RWPE2 (cell line): Measurements from ENCODE around the gene SPAST.

Experiments
- ATAC-seq: fragments of 200-7000 bp; cut with Tn5 transposase; 3 replicates; pipeline ENCODE4 v1.9.1; 2021; ENCODE audit warnings: low read depth
- DNase-seq: peaks from one replicate; pipeline ENCODE4 v3.0.0-alpha.2; 2020; ENCODE audit warnings: low spot score
- H3K27ac ChIP-seq: fragments of 450-650 bp; 2 replicates; pipeline ENCODE4 v1.5.1; 2017; ENCODE audit warnings: mild to moderate bottlenecking; ENCODE audit not compliant: poor library complexity, severe bottlenecking
- H3K27me3 ChIP-seq: fragments of 250-450 bp; sonication (Bioruptor Pico); 2 replicates; pipeline ENCODE4 v1.5.1; 2021; ENCODE audit warnings: mild to moderate bottlenecking, moderate library complexity; ENCODE audit not compliant: insufficient read depth, poor library complexity, severe bottlenecking
- H3K36me3 ChIP-seq: fragments of 250-450 bp; sonication (Bioruptor Pico); 2 replicates; pipeline ENCODE4 v1.5.1; 2020; ENCODE audit warnings: low read depth, mild to moderate bottlenecking, moderate library complexity
- H3K4me1 ChIP-seq: fragments of 250-450 bp; sonication (Bioruptor Pico); 2 replicates; pipeline ENCODE4 v1.5.1; 2021; ENCODE audit warnings: mild to moderate bottlenecking, moderate library complexity; ENCODE audit not compliant: insufficient read depth, poor library complexity, severe bottlenecking
- H3K4me3 ChIP-seq: fragments of 250-450 bp; sonication (Bioruptor Pico); 2 replicates; pipeline ENCODE4 v1.5.1; 2021; ENCODE audit warnings: mild to moderate bottlenecking, moderate library complexity; ENCODE audit not compliant: severe bottlenecking
- H3K9me3 ChIP-seq: fragments of 250-450 bp; sonication (Bioruptor Pico); 2 replicates; pipeline ENCODE4 v1.5.1; 2021; ENCODE audit warnings: mild to moderate bottlenecking, moderate library complexity; ENCODE audit not compliant: severe bottlenecking
- TF ChIP-seq, protein P1 (sequence below): fragments of 450-650 bp; IDR thresholded peaks from one replicate; pipeline ENCODE4 v1.5.1; 2017; ENCODE audit warnings: mild to moderate bottlenecking, moderate library complexity; ENCODE audit not compliant: poor library complexity, severe bottlenecking

Gene SPAST

GRCh38 chr2:32061973-32062861 is 1.1 kb upstream of the SPAST start:
- ATAC-seq = peak; percentile 15; the same call in 1 of the 3 replicates
- H3K27ac ChIP-seq = peak overlapping the region; percentile 61

GRCh38 chr2:32064021-32064601 is 755 bp downstream of the SPAST start:
- ATAC-seq (no peak; the same call in 2 of the 3 replicates), DNase-seq (no peak)
- Histone ChIP-seq H3K36me3 (no peaks in the 10 kb centered on the region), H3K4me3 (peak overlapping the region; percentile 71), H3K27me3 (no peaks in the 10 kb centered on the region), H3K4me1 (peaks cover 4% of the 10 kb centered on the region), H3K9me3 (no peaks in the 10 kb centered on the region), H3K27ac (peak overlapping the region; percentile 61)
- TF ChIP-seq, protein P1, sequence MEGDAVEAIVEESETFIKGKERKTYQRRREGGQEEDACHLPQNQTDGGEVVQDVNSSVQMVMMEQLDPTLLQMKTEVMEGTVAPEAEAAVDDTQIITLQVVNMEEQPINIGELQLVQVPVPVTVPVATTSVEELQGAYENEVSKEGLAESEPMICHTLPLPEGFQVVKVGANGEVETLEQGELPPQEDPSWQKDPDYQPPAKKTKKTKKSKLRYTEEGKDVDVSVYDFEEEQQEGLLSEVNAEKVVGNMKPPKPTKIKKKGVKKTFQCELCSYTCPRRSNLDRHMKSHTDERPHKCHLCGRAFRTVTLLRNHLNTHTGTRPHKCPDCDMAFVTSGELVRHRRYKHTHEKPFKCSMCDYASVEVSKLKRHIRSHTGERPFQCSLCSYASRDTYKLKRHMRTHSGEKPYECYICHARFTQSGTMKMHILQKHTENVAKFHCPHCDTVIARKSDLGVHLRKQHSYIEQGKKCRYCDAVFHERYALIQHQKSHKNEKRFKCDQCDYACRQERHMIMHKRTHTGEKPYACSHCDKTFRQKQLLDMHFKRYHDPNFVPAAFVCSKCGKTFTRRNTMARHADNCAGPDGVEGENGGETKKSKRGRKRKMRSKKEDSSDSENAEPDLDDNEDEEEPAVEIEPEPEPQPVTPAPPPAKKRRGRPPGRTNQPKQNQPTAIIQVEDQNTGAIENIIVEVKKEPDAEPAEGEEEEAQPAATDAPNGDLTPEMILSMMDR = no peak

More at GRCh38 chr2:32061973-32062861, 1.1 kb upstream of the SPAST start:
- DNase-seq = no peak
- TF ChIP-seq, protein P1 = no peak
- peak overlapping the region; percentile 71 for H3K4me3 ChIP-seq
- no peaks in the 10 kb centered on the region for H3K36me3 ChIP-seq
- no peaks in the 10 kb centered on the region for H3K27me3 ChIP-seq
- H3K4me1 ChIP-seq = peaks cover 4% of the 10 kb centered on the region
- H3K9me3 ChIP-seq = no peaks in the 10 kb centered on the region

GRCh38 chr2:32064713-32065112 is 1.4 kb downstream of the SPAST start:
- TF ChIP-seq, protein P1 = no peak
- DNase-seq (no peak), ATAC-seq (no peak)
- Histone ChIP-seq H3K27ac (no peak overlapping the region), H3K4me1 (peaks cover 4% of the 10 kb centered on the region), H3K27me3 (no peaks in the 10 kb centered on the region), H3K9me3 (no peaks in the 10 kb centered on the region), H3K4me3 (peak overlapping the region; percentile 71), H3K36me3 (no peaks in the 10 kb centered on the region)

DNA sequence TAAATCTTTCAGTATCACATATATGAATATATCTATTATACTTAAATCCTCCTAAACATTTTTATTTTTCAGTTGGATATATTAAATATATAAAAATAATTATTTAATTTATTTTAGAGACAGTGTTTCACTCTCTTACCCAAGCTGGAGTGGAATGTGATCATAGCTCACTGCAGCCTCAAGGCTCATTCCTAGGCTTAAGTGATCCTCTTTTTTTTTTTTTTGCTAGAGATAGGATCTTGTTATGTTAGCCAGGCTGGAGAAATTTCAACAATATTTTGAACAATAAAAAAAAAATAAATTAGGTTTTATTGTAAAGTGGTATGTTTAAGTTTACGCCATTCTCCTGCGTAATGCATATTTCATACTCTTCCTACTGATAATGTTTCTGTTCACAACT is 4.2 kb downstream of the SPAST start:
- Histone ChIP-seq H3K27ac (no peak overlapping the region), H3K4me3 (no peak overlapping the region), H3K4me1 (no peaks in the 10 kb centered on the region), H3K36me3 (peaks cover 4% of the 10 kb centered on the region; the same call in 1 of the 2 replicates), H3K27me3 (no peaks in the 10 kb centered on the region), H3K9me3 (no peaks in the 10 kb centered on the region)
- TF ChIP-seq, protein P1 = no peak
- no peak for ATAC-seq
- no peak for DNase-seq

- Histone ChIP-seq H3K27ac (no peak overlapping the region), H3K4me1 (no peaks in the 10 kb centered on the region), H3K27me3 (no peaks in the 10 kb centered on the region), H3K36me3 (peaks cover 4% of the 10 kb centered on the region; the same call in 1 of the 2 replicates), H3K4me3 (no peak overlapping the region), H3K9me3 (no peaks in the 10 kb centered on the region)
- ATAC-seq (no peak), DNase-seq (no peak)
- TF ChIP-seq, protein P1 = no peak
These were observed 10.8 kb downstream of the SPAST start for GRCh38 chr2:32074134-32074506.
